ENCODE results near the gene HEATR5B. TPM values are rescaled to one million over a fixed set of nuclear protein-coding genes. Genes with fewer than 3 reads are reported as not detected.
"Not testable (repeated sequence)": the region's sequence is repeated elsewhere in the genome, so short reads cannot be mapped to it uniquely, and the experiment has no call there.

The HEATR5B gene
- total RNA-seq, 1 donor from 2014 or later, result 22.2 TPM

GRCh38 chr2:36949845-36950244 is 134.3 kb downstream of the HEATR5B start:
- no peaks in the 10 kb centered on the region for H3K36me3 Mint-ChIP-seq (ENCODE audit: insufficient read depth)
- no peaks in the 10 kb centered on the region for H3K9me3 Mint-ChIP-seq (ENCODE audit: low read depth)

GRCh38 chr2:36945240-36945639 is 138.9 kb downstream of the HEATR5B start:
- H3K4me3 Mint-ChIP-seq (ENCODE audit: low read depth); H3K9me3 Mint-ChIP-seq (ENCODE audit: low read depth); H3K36me3 Mint-ChIP-seq (ENCODE audit: insufficient read depth); DNase-seq (ENCODE audit: low spot score, unreplicated experiment); H3K4me1 Mint-ChIP-seq (ENCODE audit: low read depth); H3K27ac Mint-ChIP-seq; H3K27me3 Mint-ChIP-seq: not testable (repeated sequence)

More at GRCh38 chr2:36949845-36950244, 134.3 kb downstream of the HEATR5B start:
- peaks cover 14% of the 10 kb centered on the region for H3K4me1 Mint-ChIP-seq (ENCODE audit: low read depth)
- H3K27ac Mint-ChIP-seq, result peak overlapping the region; percentile 25
- no peak for DNase-seq (ENCODE audit: low spot score, unreplicated experiment)
- no peak for TF ChIP-seq CTCF (IDR thresholded peaks at IDR 0.05; ENCODE audit: unreplicated experiment)
- no peaks in the 10 kb centered on the region for H3K27me3 Mint-ChIP-seq
- no peak overlapping the region for H3K4me3 Mint-ChIP-seq (ENCODE audit: low read depth)

GRCh38 chr2:36941867-36942266 is 142.3 kb downstream of the HEATR5B start:
- no peaks in the 10 kb centered on the region for H3K36me3 Mint-ChIP-seq (ENCODE audit: insufficient read depth)
- no peak for DNase-seq (ENCODE audit: low spot score, unreplicated experiment)
- H3K9me3 Mint-ChIP-seq (ENCODE audit: low read depth), result no peaks in the 10 kb centered on the region
- H3K27ac Mint-ChIP-seq, result no peak overlapping the region
- no peaks in the 10 kb centered on the region for H3K4me1 Mint-ChIP-seq (ENCODE audit: low read depth)
- TF ChIP-seq CTCF (IDR thresholded peaks at IDR 0.05; ENCODE audit: unreplicated experiment), result no peak
- no peaks in the 10 kb centered on the region for H3K27me3 Mint-ChIP-seq
- H3K4me3 Mint-ChIP-seq (ENCODE audit: low read depth), result no peak overlapping the region

GRCh38 chr2:36936526-36936925 is 147.6 kb downstream of the HEATR5B start:
- not testable (repeated sequence) for H3K27ac Mint-ChIP-seq; H3K36me3 Mint-ChIP-seq (ENCODE audit: insufficient read depth); H3K27me3 Mint-ChIP-seq; H3K4me3 Mint-ChIP-seq (ENCODE audit: low read depth); H3K9me3 Mint-ChIP-seq (ENCODE audit: low read depth); H3K4me1 Mint-ChIP-seq (ENCODE audit: low read depth); DNase-seq (ENCODE audit: low spot score, unreplicated experiment)

GRCh38 chr2:36931688-36932087 is 152.5 kb downstream of the HEATR5B start:
- not testable (repeated sequence) for H3K4me3 Mint-ChIP-seq (ENCODE audit: low read depth); DNase-seq (ENCODE audit: low spot score, unreplicated experiment); H3K27ac Mint-ChIP-seq; H3K4me1 Mint-ChIP-seq (ENCODE audit: low read depth); H3K9me3 Mint-ChIP-seq (ENCODE audit: low read depth); H3K27me3 Mint-ChIP-seq; H3K36me3 Mint-ChIP-seq (ENCODE audit: insufficient read depth)

Other genes with a start within 250 kb of the HEATR5B start
- 17.6 and 19.9 TPM in 2 replicates for gene STRN, start 117.8 kb downstream of the HEATR5B start, total RNA-seq
- gene GPATCH11, start 146 bp upstream of the HEATR5B start, total RNA-seq, result 4.3 and 4.4 TPM in 2 replicates
- 34.7 and 36.5 TPM in 2 replicates for gene EIF2AK2, start 72.6 kb upstream of the HEATR5B start, total RNA-seq
- gene SULT6B1, start 104.3 kb upstream of the HEATR5B start, total RNA-seq, result not detected in 2 replicates
- 0.84 and 1.0 TPM in 2 replicates for gene CEBPZOS, start 112.1 kb upstream of the HEATR5B start, total RNA-seq
- gene CEBPZ, start 147.2 kb upstream of the HEATR5B start, total RNA-seq, result 48.4 and 49.0 TPM in 2 replicates
- 27.6 and 36.2 TPM in 2 replicates for gene NDUFAF7, start 147.3 kb upstream of the HEATR5B start, total RNA-seq
- 56.6 and 56.7 TPM in 2 replicates for gene PRKD3, start 240.5 kb upstream of the HEATR5B start, total RNA-seq